Measurements from ENCODE around the gene SLC35F4.

Gene SLC35F4

DNA sequence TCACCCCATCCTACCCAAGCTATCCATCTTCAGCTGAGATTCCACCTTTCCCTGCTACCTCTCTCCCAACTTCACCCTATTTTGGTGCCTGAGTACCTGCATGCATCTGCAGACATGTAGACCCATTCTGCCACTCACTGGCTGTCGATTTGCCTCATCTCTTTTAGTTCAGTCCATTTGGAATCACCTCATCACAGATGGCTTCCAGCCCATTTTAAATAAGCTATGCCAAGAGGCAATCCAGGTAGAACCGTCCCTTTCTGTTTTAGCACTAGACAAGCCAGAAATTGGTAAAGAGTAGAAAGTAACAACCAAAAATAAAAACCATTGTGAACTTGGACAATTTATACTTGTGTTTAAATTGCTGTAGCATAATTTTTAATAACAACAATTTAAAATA lies 11.3 kb downstream of the SLC35F4 start:
- H3K36me3 ChIP-seq (ENCODE audit: control insufficient read depth, insufficient read depth, low read length), result no peaks in the 10 kb centered on the region
- H3K4me3 ChIP-seq (ENCODE audit: insufficient read depth, low read depth, low read length, poor library complexity, severe bottlenecking), result no peak overlapping the region
- H3K27ac ChIP-seq (ENCODE audit: insufficient read depth, low read length, poor library complexity, severe bottlenecking), result no peak overlapping the region
- H3K9me3 ChIP-seq (ENCODE audit: control insufficient read depth, low read length), result no peaks in the 10 kb centered on the region
- H3K27me3 ChIP-seq (replicated peaks; ENCODE audit: control insufficient read depth, insufficient read depth, low read length, poor library complexity, severe bottlenecking), result no peaks in the 10 kb centered on the region
- no peaks in the 10 kb centered on the region for H3K4me1 ChIP-seq (ENCODE audit: control insufficient read depth, insufficient read depth, low read length, poor library complexity, severe bottlenecking)
- DNase-seq, result no peak

DNA sequence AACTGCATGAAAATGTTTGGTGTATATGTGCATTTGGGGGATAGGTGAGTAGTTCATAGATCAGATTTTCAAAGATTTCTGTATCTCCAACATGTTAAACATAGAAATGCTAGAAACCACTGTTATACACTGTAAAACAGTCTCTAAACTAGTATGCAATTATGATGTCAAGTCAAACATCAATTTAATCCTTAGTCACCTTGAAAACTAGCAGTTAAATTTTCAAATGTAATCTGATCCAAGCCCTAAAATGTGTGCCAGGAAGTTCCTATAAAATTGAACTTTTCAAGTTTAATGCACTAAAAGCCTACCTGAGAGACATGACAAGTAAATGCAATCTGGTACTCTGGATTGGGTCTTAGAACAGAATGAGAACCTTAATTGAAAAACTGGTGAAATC lies 14.5 kb downstream of the SLC35F4 start:
- Histone ChIP-seq H3K36me3 (ENCODE audit: control insufficient read depth, insufficient read depth, low read length) (no peaks in the 10 kb centered on the region), H3K27ac (ENCODE audit: insufficient read depth, low read length, poor library complexity, severe bottlenecking) (no peak overlapping the region), H3K4me1 (ENCODE audit: control insufficient read depth, insufficient read depth, low read length, poor library complexity, severe bottlenecking) (no peaks in the 10 kb centered on the region), H3K27me3 (replicated peaks; ENCODE audit: control insufficient read depth, insufficient read depth, low read length, poor library complexity, severe bottlenecking) (no peaks in the 10 kb centered on the region), H3K9me3 (ENCODE audit: control insufficient read depth, low read length) (no peaks in the 10 kb centered on the region), H3K4me3 (ENCODE audit: insufficient read depth, low read depth, low read length, poor library complexity, severe bottlenecking) (no peak overlapping the region)
- no peak for DNase-seq

DNA sequence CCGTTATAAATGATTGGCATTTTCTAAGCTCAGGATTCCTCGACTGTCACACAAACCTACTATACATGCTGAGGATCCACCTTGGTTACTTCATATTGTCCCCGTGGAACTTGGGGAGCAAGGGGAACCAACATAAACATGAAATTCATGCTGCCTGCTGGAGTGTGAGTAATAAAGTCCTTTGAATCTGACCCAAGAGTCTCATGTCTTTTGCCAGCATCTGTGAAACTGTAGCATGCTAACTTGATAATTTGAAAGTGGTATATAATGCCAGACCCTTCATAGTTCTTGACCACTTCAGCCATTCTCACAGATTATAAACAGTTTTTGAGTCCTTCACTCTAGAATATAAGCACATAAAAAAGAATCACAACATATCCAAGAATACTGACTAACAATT lies 17.1 kb downstream of the SLC35F4 start:
- Histone ChIP-seq H3K9me3 (ENCODE audit: control insufficient read depth, low read length) (no peaks in the 10 kb centered on the region), H3K36me3 (ENCODE audit: control insufficient read depth, insufficient read depth, low read length) (no peaks in the 10 kb centered on the region), H3K27me3 (replicated peaks; ENCODE audit: control insufficient read depth, insufficient read depth, low read length, poor library complexity, severe bottlenecking) (no peaks in the 10 kb centered on the region), H3K27ac (ENCODE audit: insufficient read depth, low read length, poor library complexity, severe bottlenecking) (no peak overlapping the region), H3K4me3 (ENCODE audit: insufficient read depth, low read depth, low read length, poor library complexity, severe bottlenecking) (no peak overlapping the region), H3K4me1 (ENCODE audit: control insufficient read depth, insufficient read depth, low read length, poor library complexity, severe bottlenecking) (no peaks in the 10 kb centered on the region)
- DNase-seq, result no peak

- Histone ChIP-seq H3K27me3 (replicated peaks; ENCODE audit: control insufficient read depth, insufficient read depth, low read length, poor library complexity, severe bottlenecking) (no peaks in the 10 kb centered on the region), H3K36me3 (ENCODE audit: control insufficient read depth, insufficient read depth, low read length) (no peaks in the 10 kb centered on the region), H3K4me1 (ENCODE audit: control insufficient read depth, insufficient read depth, low read length, poor library complexity, severe bottlenecking) (no peaks in the 10 kb centered on the region), H3K4me3 (ENCODE audit: insufficient read depth, low read depth, low read length, poor library complexity, severe bottlenecking) (no peak overlapping the region), H3K9me3 (ENCODE audit: control insufficient read depth, low read length) (no peaks in the 10 kb centered on the region), H3K27ac (ENCODE audit: insufficient read depth, low read length, poor library complexity, severe bottlenecking) (no peak overlapping the region)
- DNase-seq, result no peak
Measured at GRCh38 chr14:57848353-57848752, 17.5 kb downstream of the SLC35F4 start.

- H3K4me3 ChIP-seq (ENCODE audit: insufficient read depth, low read depth, low read length, poor library complexity, severe bottlenecking), result no peak overlapping the region
Measured at GRCh38 chr14:57847706-57848105, 18.2 kb downstream of the SLC35F4 start.

GRCh38 chr14:57847096-57847495 lies 18.8 kb downstream of the SLC35F4 start:
- no peak for DNase-seq
- no peaks in the 10 kb centered on the region for H3K9me3 ChIP-seq (ENCODE audit: control insufficient read depth, low read length)
- H3K36me3 ChIP-seq (ENCODE audit: control insufficient read depth, insufficient read depth, low read length), result no peaks in the 10 kb centered on the region
- H3K27me3 ChIP-seq (replicated peaks; ENCODE audit: control insufficient read depth, insufficient read depth, low read length, poor library complexity, severe bottlenecking), result no peaks in the 10 kb centered on the region
- no peak overlapping the region for H3K4me3 ChIP-seq (ENCODE audit: insufficient read depth, low read depth, low read length, poor library complexity, severe bottlenecking)
- H3K27ac ChIP-seq (ENCODE audit: insufficient read depth, low read length, poor library complexity, severe bottlenecking), result no peak overlapping the region
- H3K4me1 ChIP-seq (ENCODE audit: control insufficient read depth, insufficient read depth, low read length, poor library complexity, severe bottlenecking), result no peaks in the 10 kb centered on the region

More at GRCh38 chr14:57847706-57848105, 18.2 kb downstream of the SLC35F4 start:
- Histone ChIP-seq H3K27me3 (replicated peaks; ENCODE audit: control insufficient read depth, insufficient read depth, low read length, poor library complexity, severe bottlenecking) (no peaks in the 10 kb centered on the region), H3K4me1 (ENCODE audit: control insufficient read depth, insufficient read depth, low read length, poor library complexity, severe bottlenecking) (no peaks in the 10 kb centered on the region), H3K9me3 (ENCODE audit: control insufficient read depth, low read length) (no peaks in the 10 kb centered on the region), H3K36me3 (ENCODE audit: control insufficient read depth, insufficient read depth, low read length) (no peaks in the 10 kb centered on the region), H3K27ac (ENCODE audit: insufficient read depth, low read length, poor library complexity, severe bottlenecking) (no peak overlapping the region)
- DNase-seq, result no peak

DNA sequence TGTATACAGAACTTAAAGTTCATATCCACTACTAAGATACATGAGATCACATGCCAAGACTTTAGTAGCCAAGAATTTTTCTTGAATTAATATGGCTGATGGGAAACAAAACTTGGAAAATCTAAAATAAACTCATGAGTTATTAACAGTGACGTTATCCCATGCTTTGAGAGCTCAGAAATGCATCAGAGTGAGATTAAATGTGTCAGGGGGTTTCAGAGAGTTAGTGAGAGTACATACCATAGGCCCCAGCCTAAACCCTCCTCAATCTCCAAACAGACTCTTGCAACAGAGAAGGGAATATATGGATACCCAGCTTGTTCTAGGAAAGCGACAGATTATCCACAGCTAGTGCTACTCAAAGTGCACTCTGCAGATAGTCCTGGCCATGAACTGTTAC lies 19.3 kb downstream of the SLC35F4 start:
- no peak for DNase-seq
- Histone ChIP-seq H3K27ac (ENCODE audit: insufficient read depth, low read length, poor library complexity, severe bottlenecking) (no peak overlapping the region), H3K27me3 (replicated peaks; ENCODE audit: control insufficient read depth, insufficient read depth, low read length, poor library complexity, severe bottlenecking) (no peaks in the 10 kb centered on the region), H3K36me3 (ENCODE audit: control insufficient read depth, insufficient read depth, low read length) (no peaks in the 10 kb centered on the region), H3K4me3 (ENCODE audit: insufficient read depth, low read depth, low read length, poor library complexity, severe bottlenecking) (no peak overlapping the region), H3K9me3 (ENCODE audit: control insufficient read depth, low read length) (no peaks in the 10 kb centered on the region), H3K4me1 (ENCODE audit: control insufficient read depth, insufficient read depth, low read length, poor library complexity, severe bottlenecking) (no peaks in the 10 kb centered on the region)

DNA sequence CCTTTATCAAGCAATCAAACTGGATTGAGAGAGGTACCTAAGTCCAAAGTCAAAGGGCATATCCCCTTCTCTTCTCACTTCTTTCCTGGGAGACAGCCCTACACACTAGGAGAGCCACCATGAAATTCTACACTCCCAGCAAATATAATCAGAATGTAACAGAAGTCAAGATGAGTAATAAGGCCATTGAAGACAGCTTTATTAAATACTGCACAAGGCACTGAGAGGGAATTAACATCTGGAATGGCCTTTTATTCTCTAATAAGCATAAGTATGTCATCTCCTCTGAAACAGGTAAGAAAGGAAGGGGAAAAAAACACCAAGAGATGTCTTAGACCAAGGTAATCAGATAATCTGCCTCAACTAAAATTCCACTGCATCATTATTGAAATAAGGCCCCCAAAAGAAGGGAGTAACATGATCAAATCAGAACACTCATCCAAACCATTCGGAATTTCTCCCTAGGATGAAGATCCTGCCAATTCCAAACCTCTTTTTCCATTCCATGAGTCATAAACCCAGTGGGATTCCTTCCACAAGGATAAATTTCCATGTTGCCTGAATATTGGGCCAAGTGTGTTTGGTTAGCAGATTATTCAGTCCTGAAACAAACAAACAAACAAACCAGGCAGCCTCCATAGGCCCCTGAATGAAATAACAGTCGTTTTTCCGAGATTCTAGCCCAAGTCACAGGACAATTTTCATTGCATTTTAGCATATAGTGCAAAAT lies 19.9 kb downstream of the SLC35F4 start:
- Histone ChIP-seq H3K27ac (ENCODE audit: insufficient read depth, low read length, poor library complexity, severe bottlenecking) (no peak overlapping the region), H3K27me3 (replicated peaks; ENCODE audit: control insufficient read depth, insufficient read depth, low read length, poor library complexity, severe bottlenecking) (no peaks in the 10 kb centered on the region), H3K36me3 (ENCODE audit: control insufficient read depth, insufficient read depth, low read length) (no peaks in the 10 kb centered on the region), H3K9me3 (ENCODE audit: control insufficient read depth, low read length) (no peaks in the 10 kb centered on the region), H3K4me3 (ENCODE audit: insufficient read depth, low read depth, low read length, poor library complexity, severe bottlenecking) (no peak overlapping the region), H3K4me1 (ENCODE audit: control insufficient read depth, insufficient read depth, low read length, poor library complexity, severe bottlenecking) (no peaks in the 10 kb centered on the region)
- no peak for DNase-seq

- no peaks in the 10 kb centered on the region for H3K27me3 ChIP-seq (replicated peaks; ENCODE audit: control insufficient read depth, insufficient read depth, low read length, poor library complexity, severe bottlenecking)
- H3K9me3 ChIP-seq (ENCODE audit: control insufficient read depth, low read length), result no peaks in the 10 kb centered on the region
- no peak overlapping the region for H3K4me3 ChIP-seq (ENCODE audit: insufficient read depth, low read depth, low read length, poor library complexity, severe bottlenecking)
- DNase-seq, result no peak
- H3K4me1 ChIP-seq (ENCODE audit: control insufficient read depth, insufficient read depth, low read length, poor library complexity, severe bottlenecking), result no peaks in the 10 kb centered on the region
- H3K36me3 ChIP-seq (ENCODE audit: control insufficient read depth, insufficient read depth, low read length), result no peaks in the 10 kb centered on the region
- no peak overlapping the region for H3K27ac ChIP-seq (ENCODE audit: insufficient read depth, low read length, poor library complexity, severe bottlenecking)
Measured at GRCh38 chr14:57845316-57845715, 20.6 kb downstream of the SLC35F4 start.

- H3K4me1 ChIP-seq (ENCODE audit: control insufficient read depth, insufficient read depth, low read length, poor library complexity, severe bottlenecking), result no peaks in the 10 kb centered on the region
- no peak overlapping the region for H3K27ac ChIP-seq (ENCODE audit: insufficient read depth, low read length, poor library complexity, severe bottlenecking)
- no peak overlapping the region for H3K4me3 ChIP-seq (ENCODE audit: insufficient read depth, low read depth, low read length, poor library complexity, severe bottlenecking)
- DNase-seq, result no peak
- no peaks in the 10 kb centered on the region for H3K27me3 ChIP-seq (replicated peaks; ENCODE audit: control insufficient read depth, insufficient read depth, low read length, poor library complexity, severe bottlenecking)
- no peaks in the 10 kb centered on the region for H3K36me3 ChIP-seq (ENCODE audit: control insufficient read depth, insufficient read depth, low read length)
- H3K9me3 ChIP-seq (ENCODE audit: control insufficient read depth, low read length), result no peaks in the 10 kb centered on the region
Measured at GRCh38 chr14:57837267-57837666, 28.6 kb downstream of the SLC35F4 start.

Measured in effector memory CD4-positive, alpha-beta T cell (primary cell).